DND-41 (cell line): ENCODE data around the gene MTF2.
A peak's percentile ranks its signal among the peaks of the same experiment; 100 is the strongest.

Experiments
- ATAC-seq: fragments of 200-7000 bp; cut with Tn5 transposase; 3 replicates; pipeline ENCODE4 v1.9.1; 2021; ENCODE audit warnings: low read depth; ENCODE audit not compliant: insufficient read depth
- DNase-seq: peaks from one replicate; pipeline ENCODE4 v3.0.0-alpha.2; 2020
- H2AFZ ChIP-seq: 2 replicates; pipeline ENCODE4 v1.6.0; 2012; ENCODE audit warnings: low read depth, low read length
- H3K27ac ChIP-seq: 2 replicates; pipeline ENCODE4 v1.5.1; 2012; ENCODE audit warnings: low read length, inconsistent platforms
- H3K27me3 ChIP-seq: fragments of 200-600 bp; sonication (generic); 2 replicates; pipeline ENCODE4 v1.6.0; 2012; ENCODE audit warnings: low read length, mild to moderate bottlenecking, inconsistent platforms; ENCODE audit not compliant: insufficient read depth, poor library complexity
- H3K36me3 ChIP-seq: 2 replicates; pipeline ENCODE4 v1.5.1; 2012; ENCODE audit warnings: low read length, inconsistent platforms; ENCODE audit not compliant: insufficient read depth
- H3K4me1 ChIP-seq: 2 replicates; pipeline ENCODE4 v1.5.1; 2012; ENCODE audit warnings: mild to moderate bottlenecking, low read length; ENCODE audit not compliant: insufficient read depth
- H3K4me2 ChIP-seq: 2 replicates; pipeline ENCODE4 v1.6.0; 2012; ENCODE audit warnings: mild to moderate bottlenecking, moderate library complexity, low read length, inconsistent platforms; ENCODE audit not compliant: insufficient read depth
- H3K4me3 ChIP-seq, 2 experiments: fragments of 200-600 bp in 1 of 2; shearing (Covaris generic) in 1 of 2; 2 replicates each; pipeline ENCODE4 v1.5.1; 2012 to 2016; ENCODE audit warnings: inconsistent platforms in 2 of 2, low read length in 2 of 2, mild to moderate bottlenecking in 2 of 2, low read depth in 1 of 2, moderate library complexity in 1 of 2
- H3K79me2 ChIP-seq: 2 replicates; pipeline ENCODE4 v1.6.0; 2012; ENCODE audit warnings: low read length, inconsistent platforms; ENCODE audit not compliant: insufficient read depth
- H3K9ac ChIP-seq: 2 replicates; pipeline ENCODE4 v1.6.0; 2012; ENCODE audit warnings: low read depth, mild to moderate bottlenecking, inconsistent platforms, low read length, moderate library complexity
- H3K9me3 ChIP-seq: 2 replicates; pipeline ENCODE4 v1.5.1; 2012; ENCODE audit warnings: low read length, moderate library complexity, mild to moderate bottlenecking, inconsistent platforms; ENCODE audit not compliant: insufficient read depth, severe bottlenecking
- H4K20me1 ChIP-seq: 2 replicates; pipeline ENCODE4 v1.6.0; 2012; ENCODE audit warnings: low read length; ENCODE audit not compliant: insufficient read depth
- CTCF ChIP-seq: IDR thresholded peaks from 2 replicates; pipeline ENCODE4 v1.5.1; 2012; ENCODE audit warnings: borderline replicate concordance, low read length, moderate library complexity, mild to moderate bottlenecking; ENCODE audit not compliant: poor library complexity, severe bottlenecking; ENCODE audit errors: extremely low read depth
- EZH2 ChIP-seq: IDR thresholded peaks from 3 replicates; pipeline ENCODE4 v1.6.1; 2012; ENCODE audit warnings: borderline replicate concordance, low read depth, mild to moderate bottlenecking, moderate library complexity, low read length, inconsistent platforms; ENCODE audit not compliant: severe bottlenecking

MTF2 gene

GRCh38 chr1:93093332-93094006 lies 14.4 kb downstream of the MTF2 start:
- peaks cover 91% of the 10 kb centered on the region for H4K20me1 ChIP-seq
- peaks cover 100% of the 10 kb centered on the region for H3K79me2 ChIP-seq
- DNase-seq (no peak), ATAC-seq (no peak)
- peaks cover 48% of the 10 kb centered on the region for H3K4me1 ChIP-seq
- no peaks in the 10 kb centered on the region for H3K9me3 ChIP-seq
- H3K36me3 ChIP-seq, result peaks cover 54% of the 10 kb centered on the region
- H3K27ac ChIP-seq, result no peak overlapping the region
- H3K9ac ChIP-seq, result no peak overlapping the region
- H3K27me3 ChIP-seq, result no peaks in the 10 kb centered on the region
- H3K4me2 ChIP-seq, result peak overlapping the region; percentile 24; the same call in 1 of the 2 replicates
- H2AFZ ChIP-seq, result no peak overlapping the region
- TF ChIP-seq CTCF, result no peak
- no peak for TF ChIP-seq EZH2
- H3K4me3 ChIP-seq, result no peak overlapping the region

GRCh38 chr1:93095804-93096585 lies 16.9 kb downstream of the MTF2 start:
- peaks cover 100% of the 10 kb centered on the region for H3K79me2 ChIP-seq
- no peak overlapping the region for H3K4me3 ChIP-seq
- DNase-seq, result no peak
- peaks cover 94% of the 10 kb centered on the region for H4K20me1 ChIP-seq
- no peak overlapping the region for H3K27ac ChIP-seq
- TF ChIP-seq CTCF, result no peak
- TF ChIP-seq EZH2, result no peak
- no peaks in the 10 kb centered on the region for H3K9me3 ChIP-seq
- H3K27me3 ChIP-seq, result no peaks in the 10 kb centered on the region
- ATAC-seq, result no peak
- H3K36me3 ChIP-seq, result peaks cover 61% of the 10 kb centered on the region
- no peak overlapping the region for H3K9ac ChIP-seq
- H2AFZ ChIP-seq, result no peak overlapping the region
- no peak overlapping the region for H3K4me2 ChIP-seq
- peaks cover 30% of the 10 kb centered on the region; the same call in 1 of the 2 replicates for H3K4me1 ChIP-seq

GRCh38 chr1:93102142-93102541 lies 23.1 kb downstream of the MTF2 start:
- Histone ChIP-seq H3K4me3 (no peak overlapping the region), H3K4me2 (no peak overlapping the region), H3K27me3 (no peaks in the 10 kb centered on the region), H3K9ac (no peak overlapping the region), H3K27ac (no peak overlapping the region), H3K79me2 (peaks cover 99% of the 10 kb centered on the region), H3K9me3 (no peaks in the 10 kb centered on the region), H4K20me1 (peaks cover 86% of the 10 kb centered on the region), H2AFZ (no peak overlapping the region), H3K4me1 (peaks cover 2% of the 10 kb centered on the region; the same call in 1 of the 2 replicates), H3K36me3 (peaks cover 77% of the 10 kb centered on the region)
- TF ChIP-seq EZH2, result no peak
- TF ChIP-seq CTCF, result no peak
- ATAC-seq, result no peak
- no peak for DNase-seq
